ENCODE data around the gene HAPLN3.
"Not testable (repeated sequence)": the region's sequence is repeated elsewhere in the genome, so short reads cannot be mapped to it uniquely, and the experiment has no call there.

HAPLN3 gene

DNA sequence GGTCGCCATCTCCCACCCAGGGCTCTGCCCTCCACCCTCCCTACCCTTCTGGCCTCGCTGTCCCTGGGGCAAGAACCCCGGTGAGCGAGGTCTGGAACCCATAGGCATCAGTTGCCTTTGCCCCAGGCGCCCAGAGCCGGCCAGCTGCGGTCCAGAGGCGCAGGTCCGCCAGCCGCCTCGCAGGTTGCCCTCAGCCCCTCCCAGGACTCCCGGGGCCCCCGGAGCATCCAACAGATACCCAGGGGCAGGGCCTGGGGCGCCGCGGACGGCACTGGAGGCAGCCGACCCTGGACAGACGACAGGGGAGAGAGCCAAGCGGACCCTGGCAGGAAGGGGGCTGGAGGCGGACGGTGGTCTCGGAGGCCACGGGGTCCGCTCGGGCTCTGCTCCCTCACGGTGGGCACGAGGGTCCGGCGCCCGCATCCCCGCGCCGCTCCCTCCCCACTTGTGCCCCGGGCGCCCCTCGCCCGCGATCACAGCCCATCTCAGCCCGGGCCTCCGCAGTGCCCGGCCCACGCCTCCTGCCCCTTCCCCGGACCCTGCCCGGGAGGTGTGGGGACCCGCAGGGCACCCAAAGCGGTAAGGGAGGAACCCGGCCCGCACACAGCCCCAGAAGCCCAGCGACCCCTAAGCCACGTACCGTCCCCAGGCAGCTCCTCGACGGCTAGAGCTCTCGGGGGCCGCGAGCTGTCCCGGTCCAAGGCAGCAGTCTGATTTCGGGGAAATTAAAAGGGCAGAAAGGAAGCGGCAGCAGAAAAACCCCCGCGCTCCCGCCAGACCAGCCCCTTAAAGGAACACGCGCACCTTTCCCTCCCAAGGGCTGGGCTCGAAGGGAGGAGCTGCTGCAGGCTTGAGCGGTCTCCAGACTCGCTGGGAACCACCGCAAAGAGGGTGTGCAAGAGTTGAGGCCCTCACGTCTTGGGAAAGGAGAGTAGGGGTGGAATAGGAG, at the start of gene HAPLN3:
Gene HAPLN3, minus strand, starts transcription at position 726 of the 949 bp plus-strand sequence. CDS start 8,246 bp downstream, outside the sequence.
- no peak for DNase-seq

DNA sequence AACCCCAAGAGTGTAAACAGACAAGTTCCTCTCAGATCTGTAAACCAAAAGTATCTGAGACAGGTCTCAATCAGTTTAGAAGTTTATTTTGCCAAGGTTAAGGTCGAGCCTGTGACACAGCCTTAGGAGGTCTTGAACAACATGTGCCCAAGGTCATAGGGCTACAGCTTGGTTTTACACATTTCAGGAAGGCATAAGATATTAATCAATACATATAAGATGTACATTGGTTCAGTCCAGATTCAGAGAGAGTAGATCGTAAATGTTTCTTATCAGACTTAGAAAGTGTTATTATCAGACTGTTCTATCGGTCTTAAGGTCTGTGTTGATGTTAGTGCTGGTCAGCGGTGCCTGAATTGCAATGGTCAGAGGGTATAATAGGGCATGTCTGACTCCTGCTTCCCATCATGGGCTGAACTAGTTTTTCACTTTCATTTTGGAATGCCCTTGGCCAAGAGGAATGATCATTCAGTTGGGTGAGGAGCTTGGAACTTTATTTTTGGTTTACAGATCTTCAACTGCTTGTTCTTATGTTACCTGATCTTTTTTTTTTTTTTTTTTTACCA, 44.8 kb upstream of the HAPLN3 start:
- no peak for DNase-seq

DNA sequence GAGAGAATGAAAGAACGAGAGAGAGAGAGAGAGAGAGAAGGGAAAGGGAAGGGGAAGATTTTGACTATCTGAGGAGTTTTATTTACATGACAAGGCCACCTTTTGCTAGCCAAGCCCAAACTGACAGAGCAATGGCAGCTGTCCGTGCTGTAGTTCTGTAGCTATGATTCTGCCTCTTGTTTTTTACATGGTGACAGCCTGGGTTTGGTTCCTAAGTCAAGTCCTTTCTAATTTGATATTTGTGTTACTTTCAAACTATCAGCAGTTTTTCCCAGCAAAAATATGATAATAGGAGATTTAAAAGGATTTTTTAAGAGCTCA, 44.1 kb upstream of the HAPLN3 start:
- no peak for DNase-seq

DNA sequence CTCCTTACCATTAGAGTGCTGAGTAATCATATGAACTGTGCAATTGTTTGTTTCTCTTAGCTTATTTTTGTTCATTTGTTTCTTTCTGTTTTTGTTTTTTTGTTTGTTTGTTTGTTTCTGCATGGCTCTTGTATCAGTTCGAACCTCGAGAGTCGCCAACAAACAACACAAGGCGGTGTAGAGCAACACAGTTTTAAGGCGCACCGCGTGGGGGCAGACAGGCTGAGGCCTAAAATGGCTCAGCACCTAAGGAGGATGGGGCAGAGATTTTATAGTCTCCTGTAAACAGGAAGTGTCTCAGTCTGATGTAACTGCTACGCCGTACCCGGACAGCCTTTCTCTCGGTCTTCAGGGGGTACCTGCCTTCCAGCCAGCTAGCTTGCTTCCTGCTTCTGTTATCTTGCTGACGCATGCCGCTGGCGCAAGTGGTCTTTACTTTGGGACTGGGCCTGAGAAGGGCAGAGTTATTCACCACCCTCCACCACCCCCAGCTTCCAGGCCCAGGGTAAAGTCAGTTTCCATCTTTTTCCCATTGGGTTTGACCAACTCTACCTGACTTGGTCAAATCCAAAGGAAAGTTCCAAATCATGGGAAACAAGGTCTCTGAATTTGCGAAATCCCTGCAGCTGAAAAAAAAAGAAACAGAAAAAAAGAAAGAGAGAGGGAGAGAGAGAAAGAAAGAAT, 43.6 kb upstream of the HAPLN3 start:
- DNase-seq, result no peak

DNA sequence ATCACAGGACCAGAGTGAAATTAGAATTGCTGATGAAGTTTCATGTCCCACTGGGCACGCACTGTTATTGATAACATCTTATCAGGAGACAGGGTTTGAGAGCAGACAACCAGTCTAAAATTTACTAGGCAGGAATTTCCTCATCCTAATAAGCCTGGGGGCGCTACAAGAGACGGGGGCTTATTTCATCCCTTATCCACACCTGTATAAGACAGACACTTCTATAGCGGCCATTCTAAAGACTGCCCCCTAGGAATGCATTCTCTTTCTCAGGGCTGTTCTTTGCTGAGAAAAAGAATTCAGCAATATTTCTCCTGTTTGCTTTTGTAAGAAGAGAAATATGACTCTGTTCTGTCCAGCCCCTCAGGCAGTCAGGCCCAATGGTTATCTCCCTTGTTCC, 39.1 kb upstream of the HAPLN3 start:
- not testable (repeated sequence) for DNase-seq

DNA sequence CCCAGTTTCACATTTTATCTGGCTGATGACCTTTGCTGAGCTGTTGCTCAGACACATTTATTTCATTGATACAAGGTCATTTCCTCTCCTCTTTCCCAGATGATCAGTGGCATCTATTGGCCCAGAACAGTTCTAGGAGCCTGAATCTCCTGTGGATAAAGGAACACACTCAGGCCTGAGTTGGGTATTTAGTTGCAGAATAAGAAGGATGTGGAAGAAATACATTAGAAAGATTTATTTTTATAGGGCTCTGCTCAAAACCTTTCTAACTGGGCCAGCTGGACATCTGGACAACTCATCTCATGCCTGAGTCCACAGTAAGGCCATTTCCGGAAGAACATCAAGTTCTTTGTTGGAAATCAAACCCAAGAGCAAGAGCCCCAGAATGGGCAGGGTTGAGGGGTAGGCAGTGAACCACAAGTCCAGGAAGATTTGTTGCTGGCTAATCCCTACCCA, 37.6 kb upstream of the HAPLN3 start:
- no peak for DNase-seq

DNA sequence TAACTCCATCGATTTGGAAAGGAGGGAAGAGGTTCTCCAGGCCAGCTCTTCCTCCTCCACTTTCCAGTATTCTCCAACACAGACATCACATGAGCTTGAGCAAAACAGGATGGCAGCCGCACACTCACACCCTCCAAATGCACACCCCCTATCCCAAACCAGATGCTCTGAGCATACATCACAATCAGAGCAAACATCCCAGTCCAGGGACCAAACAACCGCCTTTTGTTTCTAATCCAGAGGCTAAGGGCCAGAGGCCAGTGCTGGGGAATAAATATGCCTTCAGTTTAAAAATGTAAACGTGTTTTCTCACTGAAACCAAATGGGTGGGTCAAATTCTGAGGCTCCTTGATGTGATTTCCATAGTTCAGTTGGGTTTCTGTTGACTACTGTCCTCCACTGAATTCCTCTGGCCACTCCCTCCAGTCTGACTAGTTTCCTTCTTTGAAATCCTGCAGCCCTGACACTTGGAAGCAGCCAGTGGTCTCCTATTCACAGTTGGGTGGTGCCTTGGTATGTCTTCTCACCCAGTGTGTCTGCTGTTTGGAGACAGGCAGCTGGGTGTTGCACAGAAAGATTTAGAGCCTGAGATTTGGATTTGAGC, 37.0 kb upstream of the HAPLN3 start:
- no peak for DNase-seq

DNA sequence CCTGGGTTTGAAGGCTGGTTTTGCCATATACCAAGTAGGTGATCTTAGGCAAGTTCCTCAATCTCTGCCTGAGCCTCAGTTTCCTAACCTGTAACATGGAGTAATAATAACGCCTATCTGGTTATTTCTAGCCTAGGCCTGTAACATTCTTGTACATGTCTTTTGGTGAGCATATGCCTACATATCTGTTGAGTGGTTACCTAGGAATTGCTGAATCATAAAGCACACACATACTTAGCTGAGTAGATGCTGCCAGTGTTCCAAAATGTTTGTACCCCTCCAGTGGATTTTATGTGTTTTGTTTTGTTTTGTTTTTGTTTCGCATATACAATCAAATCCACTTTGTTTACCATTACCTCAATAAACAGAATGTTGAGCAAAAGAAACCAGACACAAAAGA, 35.2 kb upstream of the HAPLN3 start:
- DNase-seq, result no peak

GRCh38 chr15:88929358-88930098, 34.2 kb upstream of the HAPLN3 start:
- DNase-seq, result peak; percentile 22

DNA sequence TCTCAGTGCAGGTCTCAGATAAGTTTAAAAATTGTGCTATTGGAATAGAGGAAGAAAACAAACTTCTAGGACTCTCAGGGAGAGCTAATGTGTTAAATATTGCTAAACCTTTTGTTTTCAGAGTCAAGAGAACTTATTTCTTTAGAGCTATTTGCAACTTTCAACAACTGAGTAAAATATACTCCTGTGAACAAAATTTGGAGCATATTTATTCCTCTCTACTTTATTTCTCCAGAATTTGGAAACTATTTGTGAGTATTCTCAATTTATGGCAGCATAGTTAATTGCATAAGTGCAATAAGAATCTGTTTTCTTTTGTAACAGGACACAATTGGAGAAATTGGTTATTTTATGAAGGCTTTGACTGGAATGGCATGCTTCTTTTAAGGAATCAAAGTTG, 32.8 kb upstream of the HAPLN3 start:
- DNase-seq, result not testable (repeated sequence)

DNA sequence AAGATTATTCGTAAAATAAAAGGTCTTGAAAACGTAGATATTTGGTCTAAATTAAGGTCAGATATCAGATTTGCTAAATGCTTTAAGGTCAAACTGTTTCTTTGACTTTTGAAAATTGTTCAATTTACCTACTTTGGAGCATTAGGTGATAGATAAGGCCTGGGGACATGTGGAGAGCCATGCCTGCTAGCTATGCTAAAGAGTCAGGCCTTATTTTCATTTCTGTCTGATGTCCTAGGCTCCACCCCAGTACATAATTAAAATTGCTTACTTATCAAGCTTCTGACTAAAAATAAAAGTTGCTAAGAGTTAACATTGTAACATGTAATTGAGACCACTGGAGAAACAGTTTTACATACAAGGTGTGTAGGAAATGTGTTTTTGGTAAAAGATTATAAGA, 30.3 kb upstream of the HAPLN3 start:
- not testable (repeated sequence) for DNase-seq

GRCh38 chr15:88920892-88921435, 25.6 kb upstream of the HAPLN3 start:
- DNase-seq, result peak; percentile 25

GRCh38 chr15:88920186-88920891, 25.0 kb upstream of the HAPLN3 start:
- DNase-seq, result peak; percentile 14

DNA sequence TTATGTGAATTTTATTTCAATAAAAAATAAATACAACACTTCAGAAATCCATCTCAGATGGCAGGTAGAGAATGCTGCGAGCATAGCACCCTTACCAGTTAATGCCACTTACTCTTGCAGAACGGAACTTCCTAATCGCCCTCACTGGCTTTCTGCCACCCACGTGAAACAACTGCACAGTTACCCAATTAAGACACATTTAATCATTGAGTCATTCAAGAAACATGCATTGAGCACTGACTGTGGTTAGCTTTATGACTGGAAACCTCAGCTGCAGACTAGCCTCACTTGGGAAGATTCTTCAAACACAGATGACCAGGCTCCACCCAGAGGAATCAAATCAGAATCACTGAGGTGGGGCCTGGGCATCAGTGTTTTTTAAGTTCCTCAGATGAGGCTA, 23.4 kb upstream of the HAPLN3 start:
- peak; percentile 73 for DNase-seq

DNA sequence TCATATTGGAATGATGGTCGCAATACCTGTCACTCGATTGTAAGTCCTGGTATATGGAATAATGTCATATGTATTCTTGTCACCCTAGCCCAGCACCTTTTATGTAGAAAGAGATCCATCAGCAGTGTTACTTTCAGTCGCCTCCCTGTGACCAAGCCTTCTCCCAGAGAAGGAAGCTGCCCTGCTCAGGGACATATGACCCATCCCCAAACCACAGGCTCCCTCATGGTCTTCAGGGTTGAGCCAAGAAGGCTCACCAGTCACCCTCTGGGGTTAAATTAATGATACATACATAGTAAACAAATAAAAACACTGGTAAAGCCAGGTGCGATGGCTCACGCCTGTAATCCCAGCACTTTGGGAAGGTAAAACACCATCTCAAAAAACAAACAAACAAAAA, 22.4 kb upstream of the HAPLN3 start:
- no peak for DNase-seq

GRCh38 chr15:88915354-88915753, 20.0 kb upstream of the HAPLN3 start:
- no peak for DNase-seq

DNA sequence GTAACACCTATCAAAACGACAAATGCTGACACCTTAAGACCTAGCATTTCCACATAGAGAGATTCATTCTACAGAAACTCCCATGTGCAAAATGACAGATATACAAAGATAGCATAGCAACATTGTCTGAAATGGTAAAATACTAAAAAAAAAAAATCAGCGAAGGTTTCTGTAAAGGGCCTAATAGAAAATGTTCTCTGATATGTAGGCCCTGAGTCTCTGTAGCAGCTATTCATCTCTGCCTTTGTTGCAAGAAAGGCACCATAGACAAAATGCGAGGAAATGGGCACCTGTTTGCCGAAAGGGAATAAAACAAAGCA, 18.5 kb upstream of the HAPLN3 start:
- DNase-seq, result no peak

DNA sequence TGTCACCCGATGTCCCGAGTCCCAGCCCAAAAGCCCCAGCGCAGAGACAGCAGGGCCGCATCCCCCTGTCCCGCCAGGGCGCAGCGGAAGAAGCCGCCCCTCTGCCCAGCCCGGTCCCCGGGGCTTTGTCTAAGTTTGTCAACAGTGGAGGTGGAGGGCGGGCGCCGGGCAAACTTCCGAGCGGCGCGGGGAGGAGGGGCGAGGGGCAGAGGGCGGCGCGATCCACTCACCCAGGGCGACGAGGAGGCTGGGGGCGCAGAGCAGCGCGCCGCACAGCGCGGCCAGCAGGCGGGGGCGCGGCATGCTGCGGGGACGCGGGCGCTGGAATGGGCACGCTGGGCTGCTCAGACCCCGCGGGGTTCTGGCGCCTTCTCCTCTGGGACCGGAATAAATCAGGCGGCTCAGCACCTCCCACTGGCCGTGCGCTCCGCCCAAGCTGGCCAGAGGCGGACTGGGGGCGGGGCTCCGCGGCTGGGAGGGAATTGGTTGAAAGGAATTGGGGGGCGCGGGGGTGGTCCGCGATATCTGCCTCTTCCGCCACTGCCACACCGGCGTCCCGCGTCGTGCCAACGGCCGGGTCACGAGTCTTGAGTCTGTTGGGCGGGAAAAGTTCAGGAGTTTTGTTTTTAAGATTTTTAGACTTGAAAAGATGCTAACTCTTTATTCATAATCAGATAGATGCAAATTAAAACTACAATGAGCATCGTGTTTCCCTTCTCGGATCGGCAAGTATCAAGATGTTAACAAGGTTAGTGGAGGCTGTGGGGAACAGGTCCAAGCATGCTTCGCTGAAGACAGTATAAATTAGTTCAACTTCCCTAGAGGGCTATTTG, 17.9 kb upstream of the HAPLN3 start, which contains the start of gene MFGE8:
Gene MFGE8, minus strand, starts transcription at position 363 of the 833 bp plus-strand sequence. Its CDS starts 60 bp downstream, at position 303.
- DNase-seq, result peak; percentile 44

DNA sequence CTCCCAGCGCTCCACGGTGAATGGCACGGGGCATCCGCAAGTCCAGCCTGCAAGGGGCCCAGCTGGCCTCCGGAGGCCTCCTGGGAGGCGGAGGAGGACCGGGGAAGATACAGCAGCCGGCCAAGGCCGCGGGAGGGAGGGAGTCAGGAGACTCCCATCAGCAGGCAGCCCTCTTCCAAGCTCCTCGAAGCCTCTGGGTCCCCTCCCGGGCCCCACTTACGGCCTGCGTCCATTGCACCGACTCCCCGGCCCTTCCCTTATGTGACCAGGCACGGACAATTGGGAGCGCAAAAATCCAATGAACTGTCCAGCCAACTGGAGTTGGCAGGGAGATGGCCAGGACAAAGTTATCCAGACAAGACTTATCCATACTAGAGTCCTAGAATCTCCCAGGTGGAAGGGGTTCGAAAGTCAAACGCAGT, 17.2 kb upstream of the HAPLN3 start:
- no peak for DNase-seq

DNA sequence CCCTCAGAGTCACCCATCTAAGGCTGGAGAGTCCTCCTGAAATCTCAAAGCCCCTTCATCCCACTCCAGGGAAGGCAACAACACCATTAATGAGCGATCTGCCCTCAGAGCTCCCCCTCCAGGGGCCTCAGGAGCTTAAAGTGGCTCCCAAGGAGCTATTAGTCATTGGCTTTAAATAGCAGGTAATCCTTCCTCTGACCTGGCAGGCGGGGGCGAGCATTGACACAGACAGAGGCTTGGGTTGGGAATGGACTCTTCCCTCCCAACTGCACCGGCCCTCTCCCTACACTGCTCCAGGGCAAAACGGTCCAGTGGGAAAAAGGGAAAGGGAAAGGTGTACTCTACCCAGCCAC, 16.4 kb upstream of the HAPLN3 start:
- DNase-seq, result no peak

All from T1000 (cell line).